Right renal cortex interstitium (tissue), 3 donors: ENCODE results near the gene SLC4A7. TPM values are rescaled to one million over a fixed set of nuclear protein-coding genes. Genes with fewer than 3 reads are reported as not detected.
A peak's percentile ranks its signal among the peaks of the same experiment; 100 is the strongest.
"Not testable (repeated sequence)": the region's sequence is repeated elsewhere in the genome, so short reads cannot be mapped to it uniquely, and the experiment has no call there.

Source experiments
- DNase-seq, 3 donors: peaks; one replicate each; pipeline ENCODE4 v3.0.0-alpha.2; 2013; ENCODE audit warnings: low read depth in 3 of 3, low spot score in 2 of 3
- polyA plus RNA-seq, 3 donors: library from polyadenylated mRNA; unstranded; fragments of 120-200 nt; gene quantifications; one replicate each; pipeline ENCODE4 v1.2.1, GENCODE V29; 2013; ENCODE audit not compliant: insufficient read length in 3 of 3

The SLC4A7 gene
- 10 to 100 TPM; 21.6 to 25.2 (median 24.9) TPM for polyA plus RNA-seq

- DNase-seq: peak; percentile 83 to 87 (median 84)
These were observed at the start of gene SLC4A7 for GRCh38 chr3:27484015-27484844. SLC4A7 (minus strand) TSS chr3:27484384; CDS start chr3:27484126, 258 bp downstream.

DNA sequence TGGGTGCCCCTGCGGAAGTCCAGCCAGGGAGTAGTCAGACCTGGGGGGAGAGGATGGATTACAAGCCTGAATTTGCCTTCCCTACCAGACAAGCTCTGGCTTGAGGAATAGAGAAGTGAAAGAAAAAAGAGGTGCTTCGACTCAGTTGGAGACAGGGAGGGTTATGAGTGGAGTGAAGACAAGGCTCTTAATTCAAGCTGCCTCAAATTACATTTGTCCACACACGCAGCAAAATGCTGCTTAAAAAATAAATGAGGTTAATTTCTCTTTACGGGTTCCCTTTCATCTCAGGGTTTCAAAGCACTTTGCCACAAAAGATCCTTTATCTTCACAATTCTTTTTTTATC, 49.0 kb upstream of the SLC4A7 start:
- no peak for DNase-seq

- no peak for DNase-seq
These were observed 48.5 kb upstream of the SLC4A7 start for GRCh38 chr3:27532426-27533260.

GRCh38 chr3:27531193-27531751, 47.1 kb upstream of the SLC4A7 start:
- not testable (repeated sequence) for DNase-seq

- DNase-seq: no peak
These were observed 44.6 kb upstream of the SLC4A7 start for GRCh38 chr3:27528791-27529190.

DNA sequence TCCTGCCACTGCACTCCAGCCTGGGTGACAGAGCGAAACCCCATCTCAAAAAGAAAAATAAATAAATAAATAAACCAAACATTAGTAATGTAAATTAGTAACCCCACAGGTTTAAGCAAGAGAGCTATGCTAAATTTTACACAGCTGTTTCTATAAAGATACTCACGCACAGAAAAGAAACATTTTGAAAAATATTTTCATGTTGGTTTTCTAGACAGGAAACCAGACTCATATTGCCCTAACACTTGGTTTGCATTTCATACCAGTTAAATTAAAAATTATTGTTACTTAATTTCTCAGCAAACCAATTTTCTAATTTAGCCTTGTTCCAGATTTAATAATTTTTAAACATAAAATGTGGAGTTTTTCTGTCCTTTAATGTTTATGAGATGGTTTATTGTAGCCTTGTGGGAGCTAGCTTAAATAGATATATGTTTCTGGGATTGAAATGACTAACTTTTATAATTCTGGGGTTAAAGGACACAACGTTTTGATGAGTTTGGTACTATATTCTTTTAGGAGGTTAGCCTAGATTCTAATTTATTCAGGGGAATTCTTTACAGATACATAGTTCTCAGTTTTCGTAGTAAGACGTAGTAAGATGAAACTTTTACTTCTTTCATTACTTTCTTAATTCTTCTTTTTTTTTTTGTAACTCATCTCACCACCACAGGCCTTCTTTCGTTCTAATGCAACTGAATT, 42.6 kb upstream of the SLC4A7 start:
- no peak for DNase-seq

DNA sequence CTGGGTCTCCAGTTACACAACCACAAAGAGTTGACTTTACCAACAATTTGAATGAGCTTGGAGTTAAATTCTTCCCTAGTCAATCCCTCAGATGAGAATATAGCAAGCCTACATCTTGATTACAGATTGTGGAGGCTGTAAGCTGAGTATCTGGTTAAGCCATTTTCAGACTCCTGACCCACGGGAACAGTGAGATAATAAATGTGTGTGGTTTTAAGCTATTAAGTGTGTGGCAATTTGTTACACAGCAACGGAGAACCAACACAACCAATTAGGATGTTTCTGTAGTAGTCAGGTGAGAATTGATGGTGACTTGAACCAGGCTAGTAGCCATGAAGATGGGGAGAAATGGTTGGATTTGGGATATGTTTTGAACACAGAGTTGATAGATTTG, 37.7 kb upstream of the SLC4A7 start:
- DNase-seq: no peak

GRCh38 chr3:27521179-27521871, 37.1 kb upstream of the SLC4A7 start:
- DNase-seq: no peak

- DNase-seq: no peak
These were observed 27.7 kb upstream of the SLC4A7 start for GRCh38 chr3:27511724-27512422.

- no peak for DNase-seq
These were observed 25.2 kb upstream of the SLC4A7 start for GRCh38 chr3:27509376-27509775.

- no peak for DNase-seq
These were observed 24.2 kb upstream of the SLC4A7 start for GRCh38 chr3:27508424-27508823.

DNA sequence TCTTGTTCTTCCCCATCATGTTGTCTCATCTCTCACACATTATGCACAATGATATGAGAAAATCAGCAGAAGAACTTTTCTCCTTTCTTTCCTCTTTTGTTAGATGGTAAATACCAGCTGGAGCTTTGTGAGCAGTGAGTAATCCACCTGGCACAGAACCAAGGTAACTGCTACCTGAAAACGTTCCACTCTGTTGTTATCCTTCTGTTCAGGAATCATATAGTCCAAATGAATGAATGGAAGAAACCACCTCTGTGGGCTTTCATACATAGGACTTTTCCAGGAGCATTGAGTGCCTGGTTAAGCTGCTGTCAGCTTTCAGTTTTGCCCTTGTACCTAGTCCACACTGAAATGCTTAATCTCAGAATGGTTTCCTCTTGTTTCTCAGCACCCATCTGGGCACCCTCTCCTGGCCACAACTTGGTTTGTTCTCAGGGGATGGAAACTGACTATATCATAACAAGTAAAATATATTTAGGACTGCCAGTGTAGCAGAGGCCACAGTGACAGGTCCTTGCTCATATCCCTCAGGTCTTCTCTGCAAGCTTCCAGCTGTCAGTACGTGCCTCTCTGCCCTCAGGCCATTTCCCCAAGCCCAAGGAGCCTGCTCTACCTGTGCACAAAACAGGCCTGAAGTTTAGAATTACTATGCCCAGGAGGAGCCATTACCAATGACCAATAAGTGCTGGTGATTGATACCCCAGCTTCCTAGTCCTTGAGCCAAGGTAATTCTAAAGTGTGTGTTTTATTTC, 23.5 kb upstream of the SLC4A7 start:
- no peak for DNase-seq

DNA sequence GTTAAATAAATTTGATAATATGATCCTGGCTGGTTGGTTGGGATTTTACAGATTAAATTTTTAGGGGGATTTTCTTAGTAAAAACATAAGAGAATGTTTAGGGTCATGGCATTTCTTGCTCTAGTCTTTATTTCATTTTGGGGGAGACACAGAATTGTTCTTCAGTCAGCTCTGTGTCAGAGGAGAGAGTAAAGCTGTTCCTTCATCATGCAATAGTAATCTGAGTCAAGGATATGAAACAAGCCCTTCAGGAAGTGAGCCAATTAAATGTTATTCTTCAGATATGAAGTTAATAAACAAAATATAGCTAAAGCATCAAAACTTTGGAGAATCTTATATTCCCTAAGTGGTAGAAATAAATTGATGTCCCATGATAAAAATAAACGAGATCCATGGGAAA, 22.9 kb upstream of the SLC4A7 start:
- DNase-seq: no peak

DNA sequence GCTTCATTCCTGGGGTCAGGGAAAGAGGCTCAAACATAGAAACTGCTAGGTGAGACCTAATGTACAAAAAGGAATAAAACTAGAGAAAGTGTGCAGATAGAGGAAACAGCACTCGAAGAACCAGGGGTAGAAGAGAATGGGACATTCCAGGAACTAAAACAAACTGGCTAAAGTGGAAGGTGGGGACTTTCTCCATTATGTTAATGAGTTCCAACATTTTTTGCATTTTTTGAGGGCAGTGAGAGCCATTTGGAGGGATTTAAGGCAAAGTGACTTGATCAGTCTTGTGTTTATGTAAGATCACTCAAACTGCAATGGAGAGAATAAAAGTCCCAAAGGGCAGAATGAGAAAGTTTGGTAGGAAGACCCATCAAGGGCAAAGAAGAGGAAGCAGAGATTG, 20.6 kb upstream of the SLC4A7 start:
- no peak for DNase-seq

- no peak for DNase-seq
These were observed 19.3 kb upstream of the SLC4A7 start for GRCh38 chr3:27503526-27503925.

DNA sequence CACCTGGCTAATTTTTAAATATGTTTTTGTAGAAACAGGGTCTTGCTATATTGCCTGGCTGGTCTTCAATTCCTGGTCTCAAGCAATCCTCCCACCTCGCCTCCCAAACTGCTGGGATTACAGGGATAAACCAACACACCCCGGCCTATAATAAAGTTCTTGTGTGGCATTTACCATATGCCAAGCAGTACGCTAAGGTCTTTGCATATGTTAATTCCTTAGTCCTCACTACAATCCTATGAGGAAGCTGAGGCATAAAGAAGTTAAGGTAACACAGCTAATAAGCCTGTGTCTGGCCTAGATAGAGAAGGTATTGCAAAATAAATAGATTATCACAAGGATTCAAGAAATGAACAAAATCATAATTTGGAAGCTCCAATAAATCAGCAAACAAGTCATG, 17.6 kb upstream of the SLC4A7 start:
- no peak for DNase-seq

- DNase-seq: no peak
These were observed 16.8 kb upstream of the SLC4A7 start for GRCh38 chr3:27500986-27501385.

DNA sequence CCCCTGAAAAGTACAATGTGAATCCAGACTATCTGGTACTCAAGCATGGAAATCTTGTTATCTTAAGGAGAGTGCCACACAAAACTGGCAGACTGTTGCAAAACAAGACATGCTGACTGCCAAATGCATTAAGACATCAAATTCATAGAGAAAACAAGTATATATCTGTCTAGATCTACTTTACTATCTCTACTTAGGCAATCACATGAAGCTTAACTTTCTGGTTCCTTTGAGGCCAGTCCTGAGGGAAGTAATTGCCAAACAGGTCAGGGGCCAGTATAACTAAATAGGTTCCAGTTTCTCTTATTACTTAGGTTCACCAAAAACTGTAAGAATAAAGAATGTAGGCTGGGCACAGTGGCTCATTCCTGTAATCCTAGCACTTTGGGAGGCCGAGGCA, 15.9 kb upstream of the SLC4A7 start:
- no peak for DNase-seq

DNA sequence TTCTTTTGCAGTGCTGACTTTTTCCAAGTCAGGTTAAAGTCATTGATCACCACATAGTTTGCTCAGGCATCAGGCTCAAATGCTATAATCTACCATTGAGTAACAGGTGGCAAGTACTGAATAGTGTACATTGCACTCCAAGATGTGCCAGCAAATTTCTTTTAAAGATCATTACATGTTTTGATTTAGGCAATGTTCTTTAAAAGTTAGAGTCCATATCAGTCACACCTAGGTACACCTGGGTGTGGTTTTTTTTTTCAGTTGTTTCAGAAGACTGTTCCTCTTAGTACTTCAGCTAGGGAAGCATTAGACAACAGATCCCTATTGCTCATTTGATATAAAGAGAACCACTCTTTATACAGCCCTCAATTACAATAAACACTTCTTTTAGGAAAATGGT, 10.6 kb upstream of the SLC4A7 start:
- no peak for DNase-seq
